OCI-M2 (cell line): ENCODE results near the gene HADHB.
"Not testable (repeated sequence)": the region's sequence is repeated elsewhere in the genome, so short reads cannot be mapped to it uniquely, and the experiment has no call there.

Source experiments
- DNase-seq: peaks from one replicate; lab custom pipeline; 2025; ENCODE audit not compliant: unreplicated experiment; lab: John Stamatoyannopoulos, UW

Gene HADHB

DNA sequence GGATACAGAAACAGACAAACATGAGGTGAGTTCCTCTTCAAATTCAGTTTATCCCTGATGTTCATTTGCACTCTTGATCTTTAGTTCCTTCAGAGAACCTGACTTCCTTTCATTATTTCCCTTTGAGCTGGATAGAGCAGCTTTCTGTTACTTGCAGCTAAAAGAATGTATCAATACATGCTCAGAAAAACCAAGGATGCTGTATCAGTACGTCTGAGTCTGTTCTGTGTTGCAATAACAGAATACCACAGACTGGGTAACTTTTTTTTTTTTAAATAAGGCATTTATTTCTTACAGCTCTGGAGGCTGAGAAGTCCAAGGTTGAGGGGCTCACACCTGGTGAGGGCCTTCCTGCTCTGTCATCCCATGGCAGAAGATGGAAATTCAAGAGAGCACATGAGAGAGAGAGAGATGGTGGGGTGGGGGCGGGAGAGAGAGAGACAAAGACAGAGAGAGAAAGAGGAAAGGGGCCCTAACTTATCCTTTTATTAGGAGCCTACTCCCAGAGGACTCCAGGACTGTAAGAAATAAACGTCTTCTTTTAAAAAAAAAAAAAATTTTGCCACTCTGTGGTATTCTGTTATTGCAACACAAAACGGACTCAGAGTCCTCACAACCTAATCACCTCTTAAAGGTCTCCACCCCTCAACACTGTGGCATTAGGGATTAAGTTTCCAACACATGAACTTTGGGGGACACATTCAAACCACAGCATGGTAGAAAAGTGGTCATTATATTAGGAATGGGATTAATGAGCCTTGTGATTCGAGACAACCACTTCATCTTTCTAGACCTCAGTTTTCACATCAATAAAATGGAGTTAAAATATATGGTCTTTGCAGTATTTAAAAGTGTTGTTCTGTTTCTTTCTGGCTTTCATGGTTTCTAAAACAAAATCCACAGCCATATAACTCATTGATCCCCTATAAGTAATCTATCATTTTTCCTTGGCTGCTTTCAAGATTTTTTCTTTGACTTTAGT lies 82.8 kb downstream of the HADHB start:
- DNase-seq, result no peak

GRCh38 chr2:26329083-26329482 lies 84.3 kb downstream of the HADHB start:
- not testable (repeated sequence) for DNase-seq

DNA sequence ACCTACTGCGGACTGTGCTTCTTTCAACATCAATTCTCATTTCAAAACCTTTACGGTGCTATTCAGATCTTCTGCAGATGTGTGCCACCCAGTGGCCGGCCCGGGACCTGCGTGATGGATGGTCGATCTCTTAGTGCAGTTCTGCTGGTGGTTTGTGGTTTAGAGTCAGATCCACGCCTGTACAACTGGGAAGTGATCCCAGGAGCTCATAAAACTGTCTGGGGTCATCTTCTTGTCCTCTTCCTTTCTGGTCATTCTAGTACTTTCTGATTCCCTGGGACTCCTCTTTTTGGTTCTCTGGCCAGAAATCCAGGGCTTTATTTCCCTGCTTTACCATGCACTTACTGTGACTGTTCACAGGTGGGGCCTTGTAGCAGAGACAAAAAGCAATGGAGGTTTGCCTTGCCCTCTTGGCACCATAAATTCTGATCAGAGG lies 85.4 kb downstream of the HADHB start:
- DNase-seq, result peak; percentile 21

DNA sequence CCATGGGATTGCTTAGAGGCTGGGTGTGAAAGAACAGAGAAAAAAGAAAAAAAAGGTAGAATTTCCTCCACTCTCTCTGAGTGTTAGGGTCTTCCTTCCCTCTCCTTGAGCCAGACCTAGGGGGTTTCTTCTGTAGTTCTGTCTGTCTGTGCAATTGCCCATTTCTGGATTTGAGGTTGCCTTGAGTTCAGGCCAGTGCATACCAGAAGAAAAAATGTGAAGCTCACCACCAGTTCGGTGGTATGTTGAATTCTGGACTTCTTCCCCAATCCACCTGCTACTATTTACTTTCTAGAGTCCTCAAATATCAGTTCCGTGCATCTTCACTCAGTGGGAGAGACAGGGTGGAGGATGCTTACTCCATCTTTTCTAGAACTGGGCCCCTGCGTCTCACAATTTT lies 85.9 kb downstream of the HADHB start:
- DNase-seq, result no peak

- not testable (repeated sequence) for DNase-seq
These were observed 86.6 kb downstream of the HADHB start for GRCh38 chr2:26331321-26331720.

DNA sequence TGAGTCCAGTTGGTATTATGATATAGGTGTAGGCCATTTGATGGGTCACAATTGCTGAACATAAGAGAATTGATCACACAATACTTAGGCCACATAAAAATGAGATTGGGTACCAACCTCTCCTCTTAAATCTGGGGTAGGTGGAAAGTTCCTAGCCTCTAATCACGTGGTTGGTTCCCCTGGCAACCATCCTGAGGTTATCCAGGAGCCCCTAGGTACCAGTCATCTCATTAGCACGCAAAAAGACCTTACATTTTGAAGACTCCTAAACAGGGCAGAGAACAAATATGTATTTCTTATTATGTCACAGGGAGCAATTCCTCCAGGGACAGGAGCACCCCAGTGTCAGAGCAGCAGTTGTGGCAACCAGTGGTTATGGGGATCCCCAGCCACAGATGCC lies 88.6 kb downstream of the HADHB start:
- DNase-seq, result no peak

DNA sequence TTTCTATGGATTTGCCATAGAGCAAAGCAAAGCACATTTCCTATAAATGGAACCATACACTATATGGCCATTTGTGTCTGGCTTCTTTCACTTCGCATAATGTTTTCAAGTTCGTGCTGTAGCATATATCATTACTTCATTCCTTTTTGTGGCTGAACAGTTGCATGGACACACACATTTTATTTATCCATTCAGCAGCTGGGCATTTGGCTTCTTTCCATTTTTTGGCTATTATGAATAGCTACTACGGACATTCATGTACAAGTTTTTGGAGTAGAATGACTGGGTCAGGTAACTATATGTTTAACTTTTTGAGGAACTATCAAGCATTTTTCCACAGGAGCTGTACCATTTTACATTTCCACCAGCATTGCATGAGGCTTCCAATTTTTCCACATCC lies 90.5 kb downstream of the HADHB start:
- DNase-seq, result no peak

DNA sequence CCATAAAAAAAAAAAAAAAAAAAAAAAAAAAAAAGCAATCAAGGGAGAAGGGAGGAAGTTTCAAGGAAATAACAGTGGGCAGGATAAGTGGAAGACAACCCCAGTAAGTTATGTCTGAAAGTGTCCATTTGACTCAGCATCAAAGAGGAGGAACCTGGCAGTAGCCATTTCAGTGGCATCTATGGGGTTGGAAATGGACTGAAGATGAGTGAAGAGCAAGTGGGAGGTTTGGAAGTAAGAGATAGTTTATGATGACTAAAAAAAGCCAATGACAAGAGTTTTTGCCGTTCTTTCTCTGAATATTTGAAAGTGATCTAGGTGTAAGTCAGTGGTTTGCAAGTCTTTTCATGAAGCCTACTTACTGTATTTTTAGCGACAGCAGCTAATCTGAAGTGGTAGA lies 92.0 kb downstream of the HADHB start:
- no peak for DNase-seq

GRCh38 chr2:26337298-26337697 lies 92.6 kb downstream of the HADHB start:
- DNase-seq, result no peak
